Parathyroid adenoma (tissue), 2 donors: ENCODE results near the gene TMIGD3.

ENCODE experiments used
- H2AFZ ChIP-seq: fragments of 300-600 bp; sonication (generic); one replicate; pipeline ENCODE4 v1.7.0; 2017; ENCODE audit warnings: antibody characterized with exemption, mild to moderate bottlenecking
- H3K27ac ChIP-seq: fragments of 300-600 bp; sonication (generic); one replicate; pipeline ENCODE4 v1.7.0; 2017
- H3K27me3 ChIP-seq: fragments of 300-600 bp; sonication (generic); one replicate; pipeline ENCODE4 v1.7.0; 2017; ENCODE audit warnings: low read length; ENCODE audit not compliant: control insufficient read depth, insufficient read depth
- H3K36me3 ChIP-seq: fragments of 300-600 bp; sonication (generic); one replicate; pipeline ENCODE4 v1.7.0; 2017; ENCODE audit warnings: low read length; ENCODE audit not compliant: control insufficient read depth, insufficient read depth
- H3K4me1 ChIP-seq: fragments of 300-600 bp; sonication (generic); one replicate; pipeline ENCODE4 v1.7.0; 2017; ENCODE audit warnings: control low read depth
- H3K4me2 ChIP-seq: fragments of 300-600 bp; sonication (generic); one replicate; pipeline ENCODE4 v1.7.0; 2017; ENCODE audit warnings: low read length
- H3K4me3 ChIP-seq: fragments of 300-600 bp; sonication (generic); one replicate; pipeline ENCODE4 v1.7.0; 2017; ENCODE audit warnings: low read depth, low read length
- H3K79me2 ChIP-seq: fragments of 300-600 bp; sonication (generic); one replicate; pipeline ENCODE4 v1.7.0; 2017; ENCODE audit warnings: control low read depth
- H3K9ac ChIP-seq: fragments of 300-600 bp; sonication (generic); one replicate; pipeline ENCODE4 v1.7.0; 2017; ENCODE audit warnings: mild to moderate bottlenecking
- H3K9me3 ChIP-seq: fragments of 300-600 bp; sonication (generic); one replicate; pipeline ENCODE4 v1.7.0; 2017; ENCODE audit warnings: low read length; ENCODE audit not compliant: control insufficient read depth
- CTCF ChIP-seq: fragments of 300-600 bp; sonication (generic); IDR thresholded peaks from one replicate; pipeline ENCODE4 v1.7.0; 2017; ENCODE audit warnings: antibody characterized with exemption, mild to moderate bottlenecking
- donor health status: primary hyperparathyroidism.

TMIGD3 gene

DNA sequence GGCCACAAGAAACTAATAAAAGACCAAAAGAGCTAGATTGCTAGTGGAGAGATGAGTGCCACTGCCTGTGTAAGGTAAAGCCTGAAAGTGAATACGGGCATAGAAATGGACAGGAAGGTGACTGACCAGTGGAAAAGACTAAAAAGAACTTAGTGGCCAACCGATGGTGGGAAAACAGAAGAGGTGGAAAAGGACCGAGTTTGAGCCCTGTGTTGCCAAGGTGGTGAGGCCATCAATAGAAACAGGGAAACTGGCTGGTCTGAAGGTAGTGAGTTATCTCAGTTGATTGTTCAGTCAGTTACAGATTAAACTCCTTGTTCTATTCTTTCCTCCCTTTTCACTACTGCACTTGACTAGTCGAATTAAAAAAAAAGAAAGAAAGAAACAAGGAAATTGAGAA lies 56.9 kb downstream of the TMIGD3 start:
- Histone ChIP-seq H3K27ac (no peak overlapping the region), H3K9ac (no peak overlapping the region), H3K79me2 (peaks cover 5% of the 10 kb centered on the region), H3K4me1 (peaks cover 7% of the 10 kb centered on the region), H3K36me3 (no peaks in the 10 kb centered on the region), H3K9me3 (no peaks in the 10 kb centered on the region), H3K27me3 (no peaks in the 10 kb centered on the region), H3K4me2 (no peak overlapping the region), H2AFZ (no peak overlapping the region), H3K4me3 (no peak overlapping the region)
- no peak for TF ChIP-seq CTCF

DNA sequence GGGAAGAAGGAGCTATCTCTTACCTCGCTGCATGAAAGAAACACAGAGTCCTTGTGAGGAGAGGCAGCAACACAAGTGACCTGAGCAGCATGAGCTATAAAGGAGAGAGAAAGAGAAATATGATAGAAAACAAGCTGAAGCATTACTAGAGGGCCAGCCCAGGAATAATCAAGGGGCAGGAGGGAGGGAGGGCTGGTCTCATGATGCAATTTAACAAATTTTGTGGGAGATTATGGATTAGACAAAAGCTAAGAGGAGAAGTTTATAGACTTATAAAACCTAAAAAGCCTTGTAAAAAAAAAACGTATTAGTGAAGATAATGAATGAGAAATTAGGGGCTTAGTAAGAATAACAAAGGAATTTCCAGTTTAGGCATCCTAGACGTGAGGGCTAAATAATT lies 59.4 kb downstream of the TMIGD3 start:
- Histone ChIP-seq H3K27me3 (no peaks in the 10 kb centered on the region), H2AFZ (no peak overlapping the region), H3K36me3 (no peaks in the 10 kb centered on the region), H3K9ac (no peak overlapping the region), H3K79me2 (no peaks in the 10 kb centered on the region), H3K9me3 (no peaks in the 10 kb centered on the region), H3K4me1 (no peaks in the 10 kb centered on the region), H3K4me2 (no peak overlapping the region), H3K4me3 (no peak overlapping the region), H3K27ac (no peak overlapping the region)
- no peak for TF ChIP-seq CTCF

- no peak overlapping the region for H2AFZ ChIP-seq
- no peak for TF ChIP-seq CTCF
- H3K4me3 ChIP-seq: no peak overlapping the region
- no peaks in the 10 kb centered on the region for H3K79me2 ChIP-seq
- no peaks in the 10 kb centered on the region for H3K4me1 ChIP-seq
- no peaks in the 10 kb centered on the region for H3K9me3 ChIP-seq
- H3K9ac ChIP-seq: no peak overlapping the region
- no peak overlapping the region for H3K27ac ChIP-seq
- no peaks in the 10 kb centered on the region for H3K27me3 ChIP-seq
- H3K4me2 ChIP-seq: no peak overlapping the region
- H3K36me3 ChIP-seq: no peaks in the 10 kb centered on the region
Observed at GRCh38 chr1:111442457-111442856, 61.0 kb downstream of the TMIGD3 start.

DNA sequence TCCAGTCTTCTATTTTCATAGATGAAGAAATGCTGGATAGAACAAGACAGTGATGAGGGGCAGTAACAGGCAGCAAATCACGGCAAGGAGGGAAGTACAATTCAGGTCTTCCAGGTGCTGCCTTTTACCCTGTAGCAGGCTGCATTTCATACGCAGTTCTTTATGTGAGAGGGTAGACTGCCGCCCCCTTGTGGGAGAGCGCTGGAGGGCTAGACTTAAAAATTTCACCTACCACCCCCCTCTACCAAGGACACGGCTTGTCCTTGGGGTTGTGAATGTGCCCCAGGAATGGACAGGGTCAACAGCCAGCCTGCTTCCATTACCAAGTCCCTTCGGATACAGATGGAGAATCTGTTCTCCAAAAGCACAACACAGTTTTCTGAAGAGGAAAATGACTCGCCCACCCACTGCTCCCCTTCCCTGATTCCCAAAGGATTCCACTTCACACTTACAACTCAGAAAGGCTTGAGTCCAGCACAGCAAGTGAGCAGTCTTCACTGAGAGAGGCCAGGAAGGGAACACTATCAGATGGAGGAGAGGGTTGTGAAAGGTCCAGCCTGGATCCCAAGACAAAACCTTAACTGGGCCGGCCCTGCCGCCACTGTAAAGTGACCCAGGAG lies 61.8 kb downstream of the TMIGD3 start:
- no peak overlapping the region for H3K9ac ChIP-seq
- no peak overlapping the region for H3K4me3 ChIP-seq
- H3K36me3 ChIP-seq: no peaks in the 10 kb centered on the region

More for the DNA sequence above, 61.8 kb downstream of the TMIGD3 start:
- Histone ChIP-seq H3K4me2 (no peak overlapping the region), H3K27ac (no peak overlapping the region), H3K9me3 (no peaks in the 10 kb centered on the region), H3K4me1 (no peaks in the 10 kb centered on the region), H3K79me2 (no peaks in the 10 kb centered on the region), H2AFZ (no peak overlapping the region), H3K27me3 (no peaks in the 10 kb centered on the region)
- no peak for TF ChIP-seq CTCF
